K562 (cell line): ENCODE results near the gene PLCB1. TPM values are rescaled to one million over a fixed set of nuclear protein-coding genes. Genes with fewer than 3 reads are reported as not detected.

Experiments used
- ATAC-seq: fragments of 200-7000 bp; cut with Tn5 transposase; 3 replicates; pipeline ENCODE4 v1.9.1; 2020; ENCODE audit warnings: moderate library complexity
- BruUV-seq: library from RNA; stranded (reverse); fragments of 400-500 nt; replicated peaks from 2 replicates; lab custom pipeline; 2021; lab: Mats Ljungman, UMichigan
- CTCF ChIA-PET: fragments of 300-600 bp; formaldehyde crosslinking; extraction: SDS; loops from one replicate; lab custom pipeline; 2021; ENCODE audit warnings: low intra/inter-chr PET ratio; lab: Yijun Ruan, JAX
- POLR2A ChIA-PET: fragments of 300-600, 350-650 bp; sonication (Branson Sonifier 250); formaldehyde crosslinking; extraction: SDS; loops from one replicate; lab custom pipeline; 2021; ENCODE audit warnings: antibody characterized with exemption, inconsistent platforms; lab: Yijun Ruan, JAX
- DNase-seq, 4 experiments: peaks; one replicate each; pipeline versions ENCODE4 v3.0.0 to v3.0.0-alpha.2; 2011 to 2018; ENCODE audit warnings: low spot score in 3 of 4, mixed read lengths in 3 of 4; ENCODE audit errors: extremely low read depth in 1 of 4
- FAIRE-seq: peaks from 2 replicates; lab custom pipeline; 2011; peaks lifted over from hg19 to GRCh38; lab: Jason Lieb, UNC
- H2AFZ ChIP-seq: 2 replicates; pipeline ENCODE4 v1.6.0; 2011; ENCODE audit warnings: low read depth, low read length, control low read depth, inconsistent platforms
- H3K27ac ChIP-seq: fragments of 200-600 bp; 3 replicates; pipeline ENCODE4 v1.8.0; 2011; ENCODE audit warnings: low read depth, mild to moderate bottlenecking, control low read depth, inconsistent platforms, low read length, moderate library complexity, mixed read lengths; ENCODE audit errors: extremely low read depth
- H3K27me3 ChIP-seq, 2 experiments: fragments of 300-600 bp in 1 of 2; 2 replicates in 1 of 2; 3 replicates in 1 of 2; pipeline versions ENCODE4 v1.6.0 to v1.8.0; 2011; ENCODE audit warnings: inconsistent platforms in 2 of 2, low read length in 2 of 2, mild to moderate bottlenecking in 1 of 2, mixed read lengths in 1 of 2, moderate library complexity in 1 of 2; ENCODE audit not compliant: control insufficient read depth in 2 of 2, insufficient read depth in 2 of 2
- H3K36me3 ChIP-seq: fragments of 300-600 bp; 3 replicates; pipeline ENCODE4 v1.8.0; 2011; ENCODE audit warnings: mild to moderate bottlenecking, low read length, inconsistent platforms; ENCODE audit not compliant: control insufficient read depth, insufficient read depth
- H3K4me1 ChIP-seq, 2 experiments: fragments of 200-600 bp in 1 of 2; replicated peaks in 1 of 2; 2 replicates in 1 of 2; 3 replicates in 1 of 2; pipeline versions ENCODE4 v1.5.1 to v1.8.0; 2011; ENCODE audit warnings: inconsistent platforms in 2 of 2, low read length in 2 of 2, mild to moderate bottlenecking in 1 of 2, mixed read lengths in 1 of 2, moderate library complexity in 1 of 2; ENCODE audit not compliant: control insufficient read depth in 2 of 2, insufficient read depth in 2 of 2
- H3K4me2 ChIP-seq: 2 replicates; pipeline ENCODE4 v1.6.1; 2011; ENCODE audit warnings: low read length, control low read depth, inconsistent platforms, mixed read lengths; ENCODE audit not compliant: insufficient read depth
- H3K4me3 ChIP-seq: fragments of 200-600 bp; sonication (generic), shearing (Covaris generic); 2 replicates; pipeline ENCODE4 v1.5.1; 2016; ENCODE audit warnings: control low read depth, inconsistent platforms
- H3K79me2 ChIP-seq: fragments of 200-600 bp; 3 replicates; pipeline ENCODE4 v1.8.0; 2011; ENCODE audit warnings: low read length, inconsistent platforms; ENCODE audit not compliant: control insufficient read depth, insufficient read depth
- H3K9ac ChIP-seq, 2 experiments: 2 replicates each; pipeline versions ENCODE4 v1.6.0 to v1.6.1; 2011; ENCODE audit warnings: low read depth in 2 of 2, low read length in 2 of 2, control low read depth in 1 of 2, inconsistent platforms in 1 of 2, mild to moderate bottlenecking in 1 of 2, mixed read lengths in 1 of 2; ENCODE audit not compliant: insufficient read depth in 1 of 2
- H3K9me1 ChIP-seq: one replicate; pipeline ENCODE4 v1.6.0; 2011; ENCODE audit warnings: inconsistent platforms, mild to moderate bottlenecking, low read length, moderate library complexity; ENCODE audit not compliant: control insufficient read depth, insufficient read depth
- H3K9me3 ChIP-seq: replicated peaks from 2 replicates; pipeline ENCODE4 v1.5.1; 2011; ENCODE audit warnings: low read depth, low read length, inconsistent platforms; ENCODE audit not compliant: control insufficient read depth, insufficient read depth
- H4K20me1 ChIP-seq: replicated peaks from 2 replicates; pipeline ENCODE4 v1.6.1; 2011; ENCODE audit warnings: low read length, inconsistent platforms, mixed read lengths; ENCODE audit not compliant: control insufficient read depth, insufficient read depth
- ELK3 ChIP-seq: fragments of 450-650 bp; formaldehyde crosslinking; IDR thresholded peaks from 2 replicates; pipeline ENCODE4 v1.4.0; 2020; ENCODE audit warnings: mild to moderate bottlenecking
- ESRRA ChIP-seq: fragments of 450-650 bp; IDR thresholded peaks from 2 replicates; pipeline ENCODE4 v1.6.1; 2014; ENCODE audit warnings: low read depth, mild to moderate bottlenecking, moderate library complexity, borderline replicate concordance
- MAFK ChIP-seq: IDR thresholded peaks from 2 replicates; pipeline ENCODE4 v1.6.1; 2011; ENCODE audit warnings: low read length, improper control_type of control experiment
- NEUROD1 ChIP-seq: fragments of 150-350 bp; IDR thresholded peaks from 2 replicates; pipeline ENCODE4 v1.6.1; 2014; ENCODE audit warnings: borderline replicate concordance, low read length, low read depth; ENCODE audit not compliant: partially characterized antibody
- NFXL1 ChIP-seq: fragments of 450-650 bp; formaldehyde crosslinking; IDR thresholded peaks from 2 replicates; pipeline ENCODE4 v1.4.0; 2021; ENCODE audit warnings: mild to moderate bottlenecking
- POLR3A ChIP-seq: IDR thresholded peaks from 2 replicates; pipeline ENCODE4 v1.6.1; 2011; ENCODE audit warnings: borderline replicate concordance, mild to moderate bottlenecking, moderate library complexity; ENCODE audit not compliant: insufficient read length, insufficient read depth; ENCODE audit errors: extremely low read depth
- PPARD ChIP-seq: fragments of 250-450 bp; sonication (Bioruptor Pico); IDR thresholded peaks from 2 replicates; pipeline ENCODE4 v1.8.0; 2022; ENCODE audit warnings: inconsistent platforms, mild to moderate bottlenecking, moderate library complexity
- RFX5 ChIP-seq: IDR thresholded peaks from 2 replicates; pipeline ENCODE4 v1.6.1; 2011; ENCODE audit warnings: low read depth, mild to moderate bottlenecking, improper control_type of control experiment, low read length
- SLC30A9 ChIP-seq: fragments of 250-450 bp; sonication (Bioruptor Pico); IDR thresholded peaks from 2 replicates; pipeline ENCODE4 v1.8.0; 2022; ENCODE audit warnings: mild to moderate bottlenecking, moderate library complexity
- TRIM25 ChIP-seq: fragments of 450-650 bp; IDR thresholded peaks from 2 replicates; pipeline ENCODE4 v1.7.0; 2016; ENCODE audit warnings: borderline replicate concordance
- ZNF263 ChIP-seq: sonication (generic); formaldehyde crosslinking; IDR thresholded peaks from 2 replicates; pipeline ENCODE4 v1.8.0; 2022; ENCODE audit warnings: mild to moderate bottlenecking, missing genetic modification reagents, borderline replicate concordance
- ZNF41 ChIP-seq: fragments of 250-450 bp; sonication (Bioruptor Pico); conservative IDR thresholded peaks from 2 replicates; pipeline ENCODE4 v1.4.0; 2020; ENCODE audit warnings: mild to moderate bottlenecking
- WGBS: fragments of 100-300 bp; shearing (Covaris generic); methylation state at CpG from one replicate; pipeline ENCODE4 v1.1.6; 2016; ENCODE audit warnings: low coverage, mixed read lengths; ENCODE audit not compliant: insufficient coverage; ENCODE audit errors: missing lambda C conversion rate; 5-methylcytosine and 5-hydroxymethylcytosine counted together
- in situ Hi-C: fragments of 300-500 bp; cut with MboI; formaldehyde crosslinking; loops from 4 replicates; pipeline ENCODE4 v1.15.0; 2018; ENCODE audit warnings: inconsistent platforms, mixed read lengths
- intact Hi-C: fragments of 100-400 bp; cut with micrococcal nuclease; formaldehyde crosslinking; loops from 2 replicates; pipeline ENCODE4 v1.14.2; 2022
- polyA plus RNA-seq, 8 experiments: library from polyadenylated mRNA; depleted of rRNA in 4 of 8; stranded (reverse) in 5 of 8; unstranded in 3 of 8; fragments of >200 nt; fragmentation: Nextera tagmentation in 2 of 8; fragmentation: Illumina TruSeq in 1 of 8; extraction: Ambion mirVana in 2 of 8; extraction: Trizol in 1 of 8; gene quantifications; 2 replicates each; pipeline versions ENCODE4 v1.2.1 to v1.2.3, GENCODE V29; 2011 to 2014; ENCODE audit warnings: inconsistent platforms in 1 of 8, missing spikeins in 1 of 8
- total RNA-seq, 7 experiments: library from RNA; depleted of rRNA in 6 of 7; stranded (reverse); fragments of >200 nt in 6 of 7; fragmentation: Illumina TruSeq in 2 of 7; extraction: Trizol in 2 of 7; gene quantifications; 2 replicates each; pipeline versions ENCODE4 v1.2.1 to v1.2.3, GENCODE V29; 2011 to 2021; ENCODE audit warnings: low replicate concordance in 1 of 7
- TF ChIP-seq, protein P1 (sequence below): fragments of 250-450 bp; sonication (Bioruptor Pico); IDR thresholded peaks from 2 replicates; pipeline ENCODE4 v1.5.0; 2021

PLCB1 gene
- total and polyA plus RNA-seq, 9 of the 15 experiments (the other 6 are each of a cell fraction or from before 2014, with no cell fraction given), result 0.34 to 3.1 (median 1.3) TPM

GRCh38 chr20:8627340-8628004, 495.4 kb downstream of the PLCB1 start:
- Histone ChIP-seq H3K4me1 (no peaks in the 10 kb centered on the region), H3K79me2 (no peaks in the 10 kb centered on the region), H4K20me1 (no peaks in the 10 kb centered on the region), H3K27ac (no peak overlapping the region), H3K27me3 (no peaks in the 10 kb centered on the region), H3K36me3 (no peaks in the 10 kb centered on the region), H2AFZ (no peak overlapping the region), H3K9me3 (no peaks in the 10 kb centered on the region), H3K4me3 (no peak overlapping the region), H3K4me2 (no peak overlapping the region), H3K9me1 (no peaks in the 10 kb centered on the region), H3K9ac (no peak overlapping the region)
- in situ Hi-C loops, result no loop called here
- DNase-seq (no peak), ATAC-seq (no peak), FAIRE-seq (no peak)
- intact Hi-C loops, result no loop called here
- CTCF ChIA-PET, result no interaction called here
- POLR2A ChIA-PET, result no interaction called here
- 4% methylated on average over 5 of the region's 5 CpGs for WGBS
- no TSS peak for BruUV-seq
- TF ChIP-seq POLR3A (no peak), ZNF41 (CRISPR knock-in tag) (no peak), RFX5 (no peak)

GRCh38 chr20:8631271-8631670, 499.2 kb downstream of the PLCB1 start:
- no peaks in the 10 kb centered on the region for H3K79me2 ChIP-seq
- DNase-seq (no peak), FAIRE-seq (no peak), ATAC-seq (no peak)
- no TSS peak for BruUV-seq
- ChIA-PET POLR2A (no interaction called here), CTCF (no interaction called here)
- H3K4me3 ChIP-seq, result no peak overlapping the region
- no peaks in the 10 kb centered on the region for H3K4me1 ChIP-seq
- H3K9ac ChIP-seq, result no peak overlapping the region
- H3K4me2 ChIP-seq, result no peak overlapping the region
- no peaks in the 10 kb centered on the region for H3K9me3 ChIP-seq
- H4K20me1 ChIP-seq, result no peaks in the 10 kb centered on the region
- no peaks in the 10 kb centered on the region for H3K27me3 ChIP-seq
- intact Hi-C loops, result no loop called here
- no peak overlapping the region for H3K27ac ChIP-seq
- H3K9me1 ChIP-seq, result no peaks in the 10 kb centered on the region
- H3K36me3 ChIP-seq, result no peaks in the 10 kb centered on the region
- 0% methylated on average over 1 of the region's 1 CpG for WGBS
- H2AFZ ChIP-seq, result no peak overlapping the region
- in situ Hi-C loops, result no loop called here
- TF ChIP-seq, protein P1, sequence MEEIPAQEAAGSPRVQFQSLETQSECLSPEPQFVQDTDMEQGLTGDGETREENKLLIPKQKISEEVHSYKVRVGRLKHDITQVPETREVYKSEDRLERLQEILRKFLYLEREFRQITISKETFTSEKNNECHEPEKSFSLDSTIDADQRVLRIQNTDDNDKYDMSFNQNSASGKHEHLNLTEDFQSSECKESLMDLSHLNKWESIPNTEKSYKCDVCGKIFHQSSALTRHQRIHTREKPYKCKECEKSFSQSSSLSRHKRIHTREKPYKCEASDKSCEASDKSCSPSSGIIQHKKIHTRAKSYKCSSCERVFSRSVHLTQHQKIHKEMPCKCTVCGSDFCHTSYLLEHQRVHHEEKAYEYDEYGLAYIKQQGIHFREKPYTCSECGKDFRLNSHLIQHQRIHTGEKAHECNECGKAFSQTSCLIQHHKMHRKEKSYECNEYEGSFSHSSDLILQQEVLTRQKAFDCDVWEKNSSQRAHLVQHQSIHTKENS (CRISPR knock-in tag), result no peak
- TF ChIP-seq MAFK, result no peak
- no peak for TF ChIP-seq PPARD (CRISPR knock-in tag)
- no peak for TF ChIP-seq ZNF263
- no peak for TF ChIP-seq ELK3 (CRISPR knock-in tag)
- TF ChIP-seq TRIM25, result no peak
- TF ChIP-seq SLC30A9, result no peak
- no peak for TF ChIP-seq ESRRA
- TF ChIP-seq NEUROD1, result no peak
- TF ChIP-seq NFXL1 (CRISPR knock-in tag), result no peak
